B cell (primary cell): ENCODE results near the gene TERC.

ENCODE experiments used
- CTCF ChIP-seq: fragments of 200-600 bp; IDR thresholded peaks from one replicate; pipeline ENCODE4 v1.8.0; 2022; ENCODE audit warnings: antibody characterized with exemption, mild to moderate bottlenecking
- EZH2 ChIP-seq: IDR thresholded peaks from 2 replicates; pipeline ENCODE4 v1.6.1; 2012; ENCODE audit warnings: borderline replicate concordance, low read depth, mild to moderate bottlenecking, moderate library complexity, low read length; ENCODE audit not compliant: insufficient read depth, poor library complexity, severe bottlenecking

- TF ChIP-seq CTCF (no peak), EZH2 (no peak)
These were observed 27.5 kb upstream of the TERC start for GRCh38 chr3:169792359-169792758.
